Heart right ventricle (tissue), 16 donors: ENCODE results near the gene MAGIX. TPM values are rescaled to one million over a fixed set of nuclear protein-coding genes. Genes with fewer than 3 reads are reported as not detected.
"Not testable (repeated sequence)": the region's sequence is repeated elsewhere in the genome, so short reads cannot be mapped to it uniquely, and the experiment has no call there.

Experiments
- ATAC-seq, 8 donors: fragments of 200-7000 bp; cut with Tn5 transposase; one replicate each; pipeline ENCODE4 v1.9.1; 2020; ENCODE audit warnings: mild to moderate bottlenecking in 8 of 8, moderate library complexity in 8 of 8, moderate number of reproducible peaks in 1 of 8
- DNase-seq, 2 donors: peaks; one replicate each; pipeline ENCODE4 v3.0.0-alpha.2; 2020
- H3K27ac ChIP-seq, 10 donors: fragments of 200-600 bp; sonication (generic) in 2 of 10; one replicate each; pipeline versions ENCODE4 v1.5.0 to v1.8.0; 2020 to 2022; ENCODE audit warnings: mild to moderate bottlenecking in 3 of 10
- H3K27me3 ChIP-seq, 7 donors: fragments of 200-600 bp; one replicate each; pipeline ENCODE4 v1.8.0; 2021 to 2022; ENCODE audit warnings: mild to moderate bottlenecking in 2 of 7
- H3K36me3 ChIP-seq, 9 donors: fragments of 200-600 bp; sonication (generic) in 1 of 9; one replicate each; pipeline versions ENCODE4 v1.5.0 to v1.8.0; 2020 to 2022; ENCODE audit warnings: mild to moderate bottlenecking in 2 of 9
- H3K4me1 ChIP-seq, 9 donors: fragments of 200-600 bp; sonication (generic) in 1 of 9; one replicate each; pipeline versions ENCODE4 v1.5.0 to v1.8.0; 2020 to 2022; ENCODE audit warnings: mild to moderate bottlenecking in 4 of 9
- H3K4me3 ChIP-seq, 10 donors: fragments of 200-600 bp; sonication (generic) in 2 of 10; one replicate each; pipeline versions ENCODE4 v1.5.0 to v1.8.0; 2020 to 2022; ENCODE audit warnings: mild to moderate bottlenecking in 7 of 10, moderate library complexity in 2 of 10
- H3K9me3 ChIP-seq, 11 donors: fragments of 200-600 bp in 10 of 11; sonication (generic) in 2 of 11; one replicate each; pipeline versions ENCODE4 v1.5.0 to v1.8.0; 2013 to 2022; ENCODE audit warnings: mild to moderate bottlenecking in 2 of 11, control low read depth in 1 of 11, moderate library complexity in 1 of 11
- CTCF ChIP-seq, 9 donors: fragments of 200-600 bp; sonication (generic) in 2 of 9; IDR thresholded peaks; one replicate each; pipeline versions ENCODE4 v1.5.0 to v1.8.0; 2021 to 2022; ENCODE audit warnings: antibody characterized with exemption in 9 of 9, mild to moderate bottlenecking in 5 of 9, moderate library complexity in 1 of 9
- WGBS, 2 donors: extraction: QIAGEN DNeasy Blood & Tissue Kit; methylation state at CpG; one replicate each; pipeline ENCODE4 v1.1.7; 2013; ENCODE audit warnings: inconsistent platforms in 1 of 2; 5-methylcytosine and 5-hydroxymethylcytosine counted together
- intact Hi-C, 10 donors: fragments of 100-400 bp; cut with DNase I; formaldehyde crosslinking; loops; one replicate each; pipeline versions ENCODE4 v1.11.1 to v1.14.2; 2022
- polyA plus RNA-seq, 2 donors: library from polyadenylated mRNA; stranded (reverse); fragments of 200-250 nt; gene quantifications; one replicate each; pipeline ENCODE4 v1.2.3, GENCODE V29; 2013
- total RNA-seq, 10 donors: library from RNA; stranded (reverse); fragmentation: NEBNext Ultra II Directional in 3 of 10; extraction: Animal tissue kit (Norgen Biotek cat#: 25700) in 3 of 10; gene quantifications; one replicate each; pipeline versions ENCODE4 v1.2.1 to v1.2.4, GENCODE V29; 2021 to 2023
- donor health status: Arrhythmogenic right ventricular cardiomyopathy.
- donor health status: ischemic (EF 13 %, LVEDD 7.1; RV severe dilation, severe dysfunction).
- donor health status: healthy with polysubstance abuse.
- donor health status: DM: no; HTN: yes; CAD: no.
- donor health status: DM: no; HTN: no; CAD: no.
- donor health status: ischemic (EF 25% LVEDD 6.9; RV normal size, moderate dysfunction).
- donor health status: ischemic (EF 25% LVEDD 5.7; RV mildly dilated, moderate dysfunction).
- donor health status: healthy.
- donor health status: DM: yes; HTN: yes; CAD: no.
- donor health status: Ischemic cardiomyopathy.
- donor health status: ischemic (EF 35%, LVEDD 5.7; RV mildly dilated, moderate dysfunction).
- donor health status: nonischemic (EF 11% LVEDD 7.7; RV severe dilation, severe dysfunction).
- donor health status: DM: yes; HTN: yes; CAD: no.
- donor health status: PGD.
- donor health status: ischemic (EF 29% LVEDD 5.4; RV normal size, mild dysfunction).
- donor health status: nonischemic (EF 23%, LVEDD 6.1; RV moderate dilation, normal function).

Gene MAGIX
- total and polyA plus RNA-seq, 12 donors, result 2.7 to 13.5 (median 4.1) TPM

- DNase-seq, result no peak
- intact Hi-C loops, result no loop called here
- no peak for TF ChIP-seq CTCF (IDR thresholded peaks at IDR 0.05)
- Histone ChIP-seq H3K27ac (no peak overlapping the region), H3K4me3 (no peak overlapping the region), H3K9me3 (no peaks in the 10 kb centered on the region), H3K4me1 (no peaks in the 10 kb centered on the region), H3K27me3 (no peaks in the 10 kb centered on the region), H3K36me3 (no peaks in the 10 kb centered on the region)
- WGBS, 2 donors, result 93 to 96% methylated on average over 8 of the region's 8 CpGs
- ATAC-seq, result no peak
Observed at GRCh38 chrX:49147282-49147681, 15.3 kb upstream of the MAGIX start.

GRCh38 chrX:49147936-49148335 is 14.6 kb upstream of the MAGIX start:
- H3K36me3 ChIP-seq, result no peaks in the 10 kb centered on the region
- no peaks in the 10 kb centered on the region for H3K27me3 ChIP-seq
- TF ChIP-seq CTCF (IDR thresholded peaks at IDR 0.05), result no peak
- H3K9me3 ChIP-seq, result no peaks in the 10 kb centered on the region
- no peaks in the 10 kb centered on the region for H3K4me1 ChIP-seq
- no peak for DNase-seq
- WGBS, 2 donors, result 93 to 94% methylated on average over 13 of the region's 13 CpGs
- intact Hi-C loops, result no loop called here
- no peak for ATAC-seq
- no peak overlapping the region for H3K27ac ChIP-seq
- no peak overlapping the region for H3K4me3 ChIP-seq

- H3K27ac ChIP-seq, H3K27me3 ChIP-seq, H3K4me3 ChIP-seq, H3K9me3 ChIP-seq, DNase-seq, intact Hi-C loops, ATAC-seq, H3K4me1 ChIP-seq, H3K36me3 ChIP-seq: not testable (repeated sequence)
- WGBS, 2 donors, result 88% methylated on average over 21 of the region's 21 CpGs
Observed at GRCh38 chrX:49148390-49149100, 14.0 kb upstream of the MAGIX start.

GRCh38 chrX:49149291-49149690 is 13.3 kb upstream of the MAGIX start:
- 96 to 98% methylated on average over 12 to 14 of the region's 14 CpGs for WGBS, 2 donors
- H3K4me1 ChIP-seq, DNase-seq, H3K4me3 ChIP-seq, H3K27me3 ChIP-seq, H3K27ac ChIP-seq, ATAC-seq, intact Hi-C loops, H3K36me3 ChIP-seq, H3K9me3 ChIP-seq: not testable (repeated sequence)

- Histone ChIP-seq H3K4me3 (no peak overlapping the region), H3K4me1 (peaks cover 0 to 7% (median 0%) of the 10 kb centered on the region in 9 donors), H3K27me3 (no peaks in the 10 kb centered on the region), H3K27ac (no peak overlapping the region), H3K36me3 (no peaks in the 10 kb centered on the region), H3K9me3 (no peaks in the 10 kb centered on the region)
- no peak for TF ChIP-seq CTCF (IDR thresholded peaks at IDR 0.05)
- intact Hi-C loops, result no loop called here
- DNase-seq (no peak), ATAC-seq (no peak)
- 92 to 94% methylated on average over 1 of the region's 1 CpG for WGBS, 2 donors
Observed at GRCh38 chrX:49153467-49153866, 9.1 kb upstream of the MAGIX start.
